ENCODE results near the gene HOXA9.

The HOXA9 gene

GRCh38 chr7:27153526-27153925, 11.8 kb downstream of the HOXA9 start:
- H3K9me3 ChIP-seq (ENCODE audit: control insufficient read depth, insufficient read depth, low read depth, low read length) = no peaks in the 10 kb centered on the region
- peaks cover 0 to 24% of the 10 kb centered on the region in 2 experiments; a peak in 1 of 3 replicates for H3K36me3 ChIP-seq (ENCODE audit: control insufficient read depth in 2 of 2, insufficient read depth in 1 of 2, low read length in 2 of 2)
- POLR2A ChIA-PET = interaction anchor here (1.1 to 1.4 kb wide), 2 partner anchors 22 to 38 kb away, joined by 3 read pairs; no protein-coding TSS in a partner anchor
- no peak overlapping the region for H3K4me3 ChIP-seq (ENCODE audit: low read depth, low read length)
- TF ChIP-seq OSR2 (tag by site-specific recombination; IDR thresholded peaks at IDR 0.05) = no peak
- no peak for TF ChIP-seq ZNF664 (tag by site-specific recombination; IDR thresholded peaks at IDR 0.05)
- TF ChIP-seq ZBTB21 (tag by site-specific recombination; IDR thresholded peaks at IDR 0.05) = no peak
- TF ChIP-seq ZNF280C (tag by site-specific recombination; IDR thresholded peaks at IDR 0.05) = no peak
- TF ChIP-seq ZNF792 (tag by site-specific recombination; IDR thresholded peaks at IDR 0.05) = no peak
- no peak for TF ChIP-seq ZNF132 (tag by site-specific recombination; IDR thresholded peaks at IDR 0.05; ENCODE audit: borderline replicate concordance)
- TF ChIP-seq ZNF398 (tag by site-specific recombination; IDR thresholded peaks at IDR 0.05) = no peak
- no peak for TF ChIP-seq ZNF514 (tag by site-specific recombination; IDR thresholded peaks at IDR 0.05)
- TF ChIP-seq ZNF114 (tag by site-specific recombination; IDR thresholded peaks at IDR 0.05) = no peak
- TF ChIP-seq GLI4 (tag by site-specific recombination; IDR thresholded peaks at IDR 0.05) = no peak
- H3K27ac ChIP-seq (ENCODE audit: extremely low read depth, low read depth, low read length) = no peak overlapping the region
- H3K4me1 ChIP-seq (ENCODE audit: control insufficient read depth, insufficient read depth, low read length) = peaks cover 4% of the 10 kb centered on the region; the same call in 1 of the 2 replicates
- CTCF ChIA-PET = interaction anchor here (0.6 to 1.0 kb wide), 3 partner anchors 10 to 34 kb away, joined by 3 to 4 read pairs (median 3); partner anchors contain the start of gene HOXA5

- peaks cover 0 to 28% of the 10 kb centered on the region in 2 experiments; a peak in 1 of 3 replicates for H3K36me3 ChIP-seq (ENCODE audit: control insufficient read depth in 2 of 2, insufficient read depth in 1 of 2, low read length in 2 of 2)
- CTCF ChIA-PET = interaction anchor here (0.6 kb wide), 1 partner anchor 472 kb away, joined by 4 read pairs; no protein-coding TSS in a partner anchor
- peak; percentile 69 for TF ChIP-seq GLIS2 (tag by site-specific recombination; IDR thresholded peaks at IDR 0.05)
- TF ChIP-seq ZNF692 (tag by site-specific recombination; IDR thresholded peaks at IDR 0.05) = 0 out of 2 replicates have a peak, but pooled peaks have one; percentile 13
- TF ChIP-seq KLF10 (tag by site-specific recombination; IDR thresholded peaks at IDR 0.05) = no peak
- TF ChIP-seq BCL6B (tag by site-specific recombination; IDR thresholded peaks at IDR 0.05) = no peak
- TF ChIP-seq ZNF23 (tag by site-specific recombination; IDR thresholded peaks at IDR 0.05; ENCODE audit: borderline replicate concordance) = no peak
- peak; percentile 78 for TF ChIP-seq ZNF423 (tag by site-specific recombination; IDR thresholded peaks at IDR 0.05)
- peak; percentile 42; the same call in 1 of the 2 replicates for TF ChIP-seq PATZ1 (tag by site-specific recombination; IDR thresholded peaks at IDR 0.05)
- peak; percentile 78 for TF ChIP-seq ZBTB20 (tag by site-specific recombination; IDR thresholded peaks at IDR 0.05)
- TF ChIP-seq ZIC2 (tag by site-specific recombination; IDR thresholded peaks at IDR 0.05) = peak; percentile 26; the same call in 1 of the 2 replicates
- peak; percentile 77 for TF ChIP-seq ZNF335 (tag by site-specific recombination; conservative IDR thresholded peaks at IDR 0.05)
- TF ChIP-seq ZBTB8A (tag by site-specific recombination; IDR thresholded peaks at IDR 0.05) = peak; percentile 20; the same call in 1 of the 2 replicates
- TF ChIP-seq ZFHX2 (tag by site-specific recombination; conservative IDR thresholded peaks at IDR 0.05) = no peak
- POLR2A ChIA-PET = interaction anchor here (1.1 to 5.6 kb wide), 3 partner anchors 9 to 37 kb away, joined by 3 to 42 read pairs (median 3); no protein-coding TSS in a partner anchor
- no peak overlapping the region for H3K4me3 ChIP-seq (ENCODE audit: low read depth, low read length)
- H3K9me3 ChIP-seq (ENCODE audit: control insufficient read depth, insufficient read depth, low read depth, low read length) = no peaks in the 10 kb centered on the region
- H3K4me1 ChIP-seq (ENCODE audit: control insufficient read depth, insufficient read depth, low read length) = peaks cover 4% of the 10 kb centered on the region; the same call in 1 of the 2 replicates
- no peak overlapping the region for H3K27ac ChIP-seq (ENCODE audit: extremely low read depth, low read depth, low read length)
Observed at GRCh38 chr7:27152816-27153442, 12.4 kb downstream of the HOXA9 start.
